NB4 (cell line): Measurements from ENCODE around the gene BTLA.
"Not testable (repeated sequence)": the region's sequence is repeated elsewhere in the genome, so short reads cannot be mapped to it uniquely, and the experiment has no call there.

Source experiments
- DNase-seq: peaks from one replicate; pipeline ENCODE4 v3.0.0; 2010; ENCODE audit warnings: low read depth
- H3K4me3 ChIP-seq: one replicate; pipeline ENCODE4 v1.5.1; 2011; ENCODE audit warnings: mild to moderate bottlenecking, low read depth, low read length, moderate library complexity
- CTCF ChIP-seq: IDR thresholded peaks from one replicate; pipeline ENCODE4 v1.5.1; 2012; ENCODE audit warnings: low read depth, low read length
- MAX ChIP-seq: IDR thresholded peaks from 2 replicates; pipeline ENCODE4 v1.6.1; 2011; ENCODE audit warnings: low read depth, low read length
- MYC ChIP-seq: IDR thresholded peaks from 2 replicates; pipeline ENCODE4 v1.6.1; 2011; ENCODE audit warnings: low read depth, low read length
- POLR2A ChIP-seq: IDR thresholded peaks from 2 replicates; pipeline ENCODE4 v1.6.1; 2011; ENCODE audit warnings: mild to moderate bottlenecking; ENCODE audit not compliant: insufficient read length; ENCODE audit errors: extremely low read depth

Gene BTLA

GRCh38 chr3:112504123-112504522 lies 4.9 kb upstream of the BTLA start:
- DNase-seq, result no peak
- no peak overlapping the region for H3K4me3 ChIP-seq
- TF ChIP-seq CTCF (no peak), MYC (no peak), MAX (no peak)

- H3K4me3 ChIP-seq, result no peak overlapping the region
- no peak for DNase-seq
- TF ChIP-seq POLR2A, result no peak
- TF ChIP-seq MYC, result no peak
- no peak for TF ChIP-seq CTCF
- TF ChIP-seq MAX, result no peak
Observed at GRCh38 chr3:112503304-112503972, 4.2 kb upstream of the BTLA start.

- H3K4me3 ChIP-seq, result no peak overlapping the region
- TF ChIP-seq CTCF (no peak), MYC (no peak), MAX (no peak), POLR2A (no peak)
- DNase-seq, result no peak
Observed at GRCh38 chr3:112500621-112501020, 1.3 kb upstream of the BTLA start.

- H3K4me3 ChIP-seq, result no peak overlapping the region
- no peak for TF ChIP-seq CTCF
- no peak for TF ChIP-seq MAX
- TF ChIP-seq MYC, result no peak
- no peak for TF ChIP-seq POLR2A
- DNase-seq, result no peak
Observed at GRCh38 chr3:112497897-112498548, 1.2 kb downstream of the BTLA start.

DNA sequence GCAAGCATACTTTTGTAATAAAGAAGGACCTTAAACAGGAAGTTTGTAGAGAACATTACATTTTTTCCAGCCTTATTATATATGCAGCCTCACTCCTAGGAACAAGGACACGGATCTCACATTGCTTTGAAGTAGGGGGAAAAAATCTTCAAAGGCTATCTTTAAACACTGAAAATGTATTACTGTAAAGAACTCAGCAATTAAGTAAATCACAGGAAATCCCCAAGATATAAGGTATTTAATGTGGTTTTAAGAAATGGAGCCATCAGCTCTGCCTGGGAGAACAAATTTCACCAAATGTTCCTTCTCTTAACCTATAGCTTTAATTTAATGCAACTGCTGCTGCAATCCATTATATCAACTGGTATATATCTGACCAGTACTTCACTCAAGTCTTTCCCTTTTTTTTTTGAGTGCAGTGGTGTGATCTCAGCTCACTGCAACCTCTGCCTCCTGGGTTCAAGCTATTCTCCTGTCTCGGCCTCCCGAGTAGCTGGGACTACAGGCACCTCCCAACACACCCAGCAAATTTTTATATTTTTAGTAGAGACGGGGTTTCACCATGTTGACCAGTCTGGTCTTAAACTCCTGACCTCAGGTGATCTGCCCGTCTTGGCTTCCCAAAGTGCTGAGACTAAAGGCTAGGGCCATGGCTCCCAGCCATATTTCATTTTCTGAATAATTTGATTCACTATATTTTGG lies 2.8 kb downstream of the BTLA start:
- TF ChIP-seq CTCF (no peak), MAX (no peak), POLR2A (no peak), MYC (no peak)
- DNase-seq, result no peak

DNA sequence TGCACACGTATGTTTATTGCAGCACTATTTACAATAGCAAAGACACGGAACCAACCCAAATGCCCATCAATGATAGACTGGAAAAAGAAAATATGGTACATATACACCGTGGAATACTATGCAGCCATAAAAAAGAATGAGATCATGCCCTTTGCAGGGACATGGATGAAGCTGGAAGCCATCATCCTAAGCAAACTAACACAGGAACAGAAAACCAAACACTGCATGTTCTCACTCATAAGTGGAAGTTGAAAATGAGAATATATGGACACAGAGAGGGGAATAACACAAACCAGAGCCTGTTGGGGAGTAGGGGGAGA lies 4.9 kb downstream of the BTLA start:
- H3K4me3 ChIP-seq, result not testable (repeated sequence)

More for the DNA sequence above, 2.8 kb downstream of the BTLA start:
- H3K4me3 ChIP-seq, result no peak overlapping the region

More for the DNA sequence above, 4.9 kb downstream of the BTLA start:
- DNase-seq, result not testable (repeated sequence)
